D341Med (cell line): ENCODE results near the gene TBX2.

ENCODE experiments used
- DNase-seq: peaks from one replicate; pipeline ENCODE4 v3.0.0; 2012; ENCODE audit warnings: low spot score

Gene TBX2

GRCh38 chr17:61454381-61455323 lies 55.0 kb downstream of the TBX2 start:
- DNase-seq, result peak; percentile 35

- peak; percentile 32 for DNase-seq
Measured at GRCh38 chr17:61455324-61456060, 55.8 kb downstream of the TBX2 start.

- peak; percentile 51 for DNase-seq
Measured at GRCh38 chr17:61456061-61456681, 56.5 kb downstream of the TBX2 start.

GRCh38 chr17:61456688-61457225 lies 57.1 kb downstream of the TBX2 start:
- DNase-seq, result peak; percentile 55

GRCh38 chr17:61457226-61457983 lies 57.8 kb downstream of the TBX2 start:
- peak; percentile 50 for DNase-seq

- DNase-seq, result no peak
Measured at GRCh38 chr17:61458000-61458399, 58.4 kb downstream of the TBX2 start.

- DNase-seq, result no peak
Measured at GRCh38 chr17:61458421-61459141, 58.9 kb downstream of the TBX2 start.
